Effector CD4-positive, alpha-beta T cell (primary cell): ENCODE data around the gene PIGH.
"Not testable (repeated sequence)": the region's sequence is repeated elsewhere in the genome, so short reads cannot be mapped to it uniquely, and the experiment has no call there.

ENCODE experiments used
- DNase-seq: peaks from one replicate; pipeline ENCODE4 v3.0.0-alpha.2; 2020
- total RNA-seq: gene quantifications from one replicate; lab custom pipeline; 2026; lab: John Stamatoyannopoulos, UW

Gene PIGH, protein sequence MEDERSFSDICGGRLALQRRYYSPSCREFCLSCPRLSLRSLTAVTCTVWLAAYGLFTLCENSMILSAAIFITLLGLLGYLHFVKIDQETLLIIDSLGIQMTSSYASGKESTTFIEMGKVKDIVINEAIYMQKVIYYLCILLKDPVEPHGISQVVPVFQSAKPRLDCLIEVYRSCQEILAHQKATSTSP
- 28.5 reads per million, percentile 55 among the genes with 10 or more reads in this experiment for total RNA-seq

DNA sequence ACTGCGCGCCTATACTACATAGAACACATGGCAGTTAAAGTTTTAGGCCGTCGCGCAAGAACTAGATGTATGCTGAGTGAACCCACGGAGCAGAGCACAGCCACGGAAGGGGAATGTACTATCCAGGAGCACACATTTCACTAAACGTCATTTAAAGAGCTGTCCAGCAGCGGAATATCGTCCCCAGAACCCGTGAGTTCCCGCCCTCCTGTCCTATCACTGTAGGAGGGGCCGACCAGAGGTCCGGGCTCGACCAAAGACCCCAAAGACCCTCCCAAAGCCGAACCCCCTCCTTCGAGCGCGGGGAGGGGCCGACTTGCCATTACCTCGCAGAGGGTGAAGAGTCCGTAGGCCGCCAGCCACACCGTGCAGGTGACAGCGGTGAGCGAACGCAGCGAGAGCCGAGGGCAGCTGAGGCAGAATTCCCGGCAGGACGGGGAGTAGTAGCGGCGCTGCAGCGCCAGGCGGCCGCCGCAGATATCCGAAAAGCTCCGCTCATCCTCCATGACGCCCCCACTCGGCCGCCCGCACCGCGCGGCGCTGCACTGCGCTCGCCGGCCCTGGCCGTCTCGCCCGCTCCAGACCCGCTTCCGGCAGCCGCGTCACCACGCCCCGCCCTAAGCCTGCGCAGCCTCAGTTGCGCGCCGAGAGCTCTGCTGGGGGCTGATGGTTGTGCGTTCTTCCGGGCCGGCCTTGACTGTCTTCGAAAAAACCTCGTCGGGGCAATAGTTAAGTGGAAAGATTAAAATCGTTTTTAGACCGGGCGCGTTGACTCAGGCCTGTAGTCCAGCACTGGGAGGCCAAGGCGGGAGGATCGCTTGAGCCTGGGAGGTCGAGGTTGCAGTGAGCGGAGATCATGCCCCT, at the start of gene PIGH:
TSS of gene PIGH (minus strand) at position 571 of the 864 bp plus-strand sequence. CDS start at position 506, 65 bp downstream.
- DNase-seq, result peak; percentile 88

DNA sequence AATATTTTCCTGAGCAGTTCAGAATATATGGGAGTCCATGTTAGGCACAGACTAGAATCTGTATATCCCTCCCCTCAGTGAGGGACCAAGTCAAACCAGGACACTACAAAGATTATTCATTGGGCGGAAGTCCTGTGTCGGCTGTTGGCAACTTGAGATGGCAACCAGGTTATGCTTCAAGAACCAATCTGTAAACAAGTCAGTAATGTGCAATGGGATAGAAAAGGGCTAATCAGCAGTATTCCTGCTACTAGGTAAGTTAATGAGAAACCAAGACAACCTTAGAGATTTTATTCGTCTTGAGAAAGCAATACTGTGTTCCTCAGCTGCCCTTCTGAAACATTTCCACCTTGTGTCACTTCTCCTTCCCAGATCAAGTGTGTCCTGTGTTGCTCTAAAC, 46.1 kb upstream of the PIGH start:
- no peak for DNase-seq

DNA sequence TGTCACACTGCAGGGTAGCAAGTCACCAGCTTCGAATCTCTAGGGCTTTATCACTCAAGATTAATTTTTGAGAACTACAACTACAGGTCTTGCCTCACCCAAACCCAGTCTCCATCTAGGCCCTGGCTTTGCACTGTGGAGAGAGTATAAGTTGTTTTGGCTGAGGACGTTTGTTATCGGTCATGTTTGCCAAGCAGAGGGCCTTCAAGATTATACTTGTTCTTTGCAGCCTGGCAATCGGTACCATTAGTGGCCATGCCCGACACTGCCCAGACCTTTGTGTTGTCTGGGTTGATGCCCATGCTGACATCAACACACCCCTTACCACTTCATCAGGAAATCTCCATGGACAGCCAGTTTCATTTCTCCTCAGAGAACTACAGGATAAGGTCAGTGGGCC, 45.3 kb upstream of the PIGH start:
- no peak for DNase-seq

- DNase-seq, result no peak
These were observed 44.4 kb upstream of the PIGH start for GRCh38 chr14:67644428-67644827.

DNA sequence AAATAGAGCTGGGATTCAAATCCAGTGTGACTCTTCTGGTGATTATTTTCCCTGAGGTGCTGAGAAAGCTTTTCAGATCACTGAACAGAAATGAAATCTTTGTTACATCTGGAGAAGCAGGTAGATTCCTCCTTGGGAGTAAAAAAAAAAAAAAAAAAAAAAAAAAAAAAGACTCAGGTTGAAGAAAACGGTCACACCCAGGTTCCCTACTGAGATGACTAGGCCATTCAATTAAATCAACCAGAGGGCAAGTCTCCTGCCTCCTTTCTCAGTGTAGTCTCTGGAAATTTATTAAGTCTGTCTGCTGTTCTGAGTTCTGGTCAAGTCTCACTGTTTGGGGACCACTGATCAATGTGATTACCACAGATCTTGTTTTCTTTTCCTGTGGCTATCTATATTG, 43.6 kb upstream of the PIGH start:
- DNase-seq, result no peak

- DNase-seq, result no peak
These were observed 42.1 kb upstream of the PIGH start for GRCh38 chr14:67641902-67642749.

DNA sequence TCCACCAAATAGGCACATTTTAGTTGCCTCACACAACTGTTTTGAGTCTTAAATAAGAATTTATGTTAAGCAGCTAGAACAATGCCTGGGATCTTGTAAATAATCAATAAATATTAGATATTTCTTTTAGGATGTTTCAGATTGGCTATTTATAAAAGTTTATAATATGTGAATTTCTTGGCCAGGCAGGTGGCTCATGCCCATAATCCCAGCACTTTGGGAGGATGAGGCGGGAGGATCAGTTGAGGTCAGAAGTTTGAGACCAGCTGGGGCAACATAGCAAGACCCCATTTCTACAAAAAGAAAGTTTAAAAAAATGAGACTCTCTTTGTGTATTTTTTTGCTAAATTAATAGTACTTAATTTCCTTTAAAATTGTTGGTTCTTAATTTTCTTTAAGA, 41.4 kb upstream of the PIGH start:
- DNase-seq, result no peak

- DNase-seq, result no peak
These were observed 38.6 kb upstream of the PIGH start for GRCh38 chr14:67638642-67639041.

- DNase-seq, result no peak
These were observed 36.4 kb upstream of the PIGH start for GRCh38 chr14:67636361-67636919.

DNA sequence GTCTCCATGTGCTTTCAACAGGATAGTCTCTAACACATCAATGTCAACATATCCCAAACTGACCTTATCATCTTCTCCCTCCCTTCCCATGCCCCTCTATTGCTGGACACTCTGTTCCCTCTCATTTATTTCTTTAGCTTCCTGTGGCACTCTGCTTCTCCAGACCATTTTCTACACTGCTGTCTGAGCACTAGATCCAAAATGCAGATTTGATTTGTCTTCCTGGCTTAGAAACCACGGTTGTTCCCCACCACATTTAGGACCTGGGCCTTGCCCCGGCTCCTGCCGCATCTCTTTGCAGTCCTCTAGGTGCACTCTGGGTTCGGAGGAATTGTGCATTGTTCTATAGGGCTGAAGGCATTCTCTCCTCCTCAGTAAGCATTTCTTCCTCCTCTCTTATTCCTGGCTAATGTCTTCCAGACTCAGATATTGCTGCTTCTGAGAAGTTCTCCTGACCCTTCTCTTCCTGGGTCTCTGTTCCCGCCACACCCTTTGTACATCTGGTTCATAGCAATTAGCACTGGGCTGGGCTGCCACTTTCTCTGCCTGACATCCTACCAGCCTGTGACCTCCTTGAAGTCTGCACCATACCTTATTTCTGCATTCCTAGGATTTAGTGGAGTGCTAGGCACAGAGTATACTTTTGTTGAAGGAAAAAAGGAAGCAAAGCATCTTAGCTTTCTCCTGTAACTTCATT, 33.5 kb upstream of the PIGH start:
- no peak for DNase-seq

DNA sequence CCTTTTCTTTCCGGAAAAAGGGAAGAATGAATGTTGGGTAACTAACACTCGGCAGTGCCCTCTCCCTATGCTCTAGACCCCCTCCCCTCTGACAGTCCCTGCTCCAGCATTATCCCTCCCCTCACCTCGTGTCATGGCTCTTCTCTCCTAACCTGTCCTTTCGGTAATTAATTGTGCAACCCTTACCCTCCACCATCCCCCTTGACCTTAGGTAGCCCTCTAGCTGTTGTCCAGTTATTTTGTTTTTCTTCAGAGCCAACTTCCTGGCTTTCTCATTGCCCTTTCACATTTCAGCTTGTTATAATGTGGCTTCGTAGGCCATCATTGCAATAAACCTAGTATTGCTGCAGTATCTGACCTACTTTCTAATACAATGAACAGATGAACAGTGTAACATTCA, 30.9 kb upstream of the PIGH start:
- no peak for DNase-seq

- no peak for DNase-seq
These were observed 30.1 kb upstream of the PIGH start for GRCh38 chr14:67630186-67630585.

GRCh38 chr14:67627519-67627918, 27.5 kb upstream of the PIGH start:
- DNase-seq, result no peak

GRCh38 chr14:67626131-67626530, 26.1 kb upstream of the PIGH start:
- not testable (repeated sequence) for DNase-seq

GRCh38 chr14:67623114-67623513, 23.0 kb upstream of the PIGH start:
- DNase-seq, result no peak

GRCh38 chr14:67622675-67623074, 22.6 kb upstream of the PIGH start:
- no peak for DNase-seq

DNA sequence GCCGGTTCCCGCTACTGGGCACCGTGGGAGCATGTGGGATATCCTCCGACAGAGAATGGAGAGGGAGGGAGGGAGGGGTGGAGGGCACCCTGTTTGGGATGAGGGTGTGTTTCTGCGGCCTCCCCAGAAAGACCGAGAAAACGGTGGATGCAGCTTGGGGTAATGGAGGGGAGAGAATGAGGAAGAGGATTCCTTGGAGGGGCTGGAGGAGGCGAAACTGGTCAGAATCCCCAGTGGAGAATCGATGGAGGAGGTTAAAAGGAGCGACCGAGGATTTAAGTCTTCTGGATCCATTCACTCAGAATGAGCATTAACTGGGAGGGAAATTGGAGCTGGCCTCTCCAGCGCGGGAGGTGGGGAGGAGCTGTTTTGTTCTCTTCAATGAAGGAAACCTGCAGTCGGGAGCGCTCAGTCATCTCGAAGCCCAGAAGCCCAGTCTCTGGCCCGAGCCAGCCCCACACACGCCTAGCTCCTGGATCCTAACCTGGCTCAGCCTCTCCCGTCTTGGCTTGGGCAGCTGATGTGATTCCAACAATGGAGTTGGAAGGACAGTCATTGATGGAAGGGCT, 20.2 kb upstream of the PIGH start:
- DNase-seq, result no peak

GRCh38 chr14:67619446-67620216, 19.6 kb upstream of the PIGH start, which contains the start of gene ARG2:
ARG2 (plus strand) TSS chr14:67619920; CDS start chr14:67619978, 58 bp downstream.
- DNase-seq, result peak; percentile 96

DNA sequence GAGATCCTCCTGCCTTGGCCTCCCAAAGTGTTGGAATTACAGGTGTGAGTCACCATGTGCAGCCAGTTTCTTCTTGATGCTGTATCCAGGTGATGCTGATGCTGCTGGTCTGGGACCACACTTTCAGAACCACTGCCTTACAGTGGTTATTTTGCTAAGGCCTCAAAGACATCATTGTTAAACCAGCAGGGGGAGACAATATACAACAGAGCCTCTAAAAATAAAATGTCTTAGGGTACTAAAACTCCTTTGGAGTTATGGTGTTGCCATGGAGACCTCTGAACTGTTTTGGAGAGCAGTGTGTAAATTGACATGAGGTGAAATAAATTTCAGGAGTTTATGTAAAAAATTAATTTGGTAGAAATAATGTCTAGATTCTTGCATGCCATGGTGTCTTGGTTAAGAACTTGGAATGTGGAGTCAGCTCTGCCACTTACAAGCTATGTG, 18.6 kb upstream of the PIGH start:
- peak; percentile 23 for DNase-seq

- DNase-seq, result no peak
These were observed 10.4 kb upstream of the PIGH start for GRCh38 chr14:67610491-67610890.
